Activated gamma-delta T cell treated with Interleukin-2 at 50 U/mL for 16 hours (primary cell): ENCODE data around the gene TEX53.

Experiments
- DNase-seq: peaks from one replicate; pipeline ENCODE4 v3.0.0-alpha.2; 2020

TEX53 gene

GRCh38 chr9:114657705-114658104 lies at the start of gene TEX53:
Gene TEX53 (minus strand): TSS chr9:114657805. CDS start chr9:114657774, 31 bp downstream.
- no peak for DNase-seq

GRCh38 chr9:114706711-114707110 lies 49.1 kb upstream of the TEX53 start:
- no peak for DNase-seq

GRCh38 chr9:114701988-114702387 lies 44.4 kb upstream of the TEX53 start:
- DNase-seq = no peak

GRCh38 chr9:114697951-114698351 lies 40.3 kb upstream of the TEX53 start:
- DNase-seq = no peak

GRCh38 chr9:114696814-114697544 lies 39.4 kb upstream of the TEX53 start:
- DNase-seq = no peak

- DNase-seq = no peak
Measured at GRCh38 chr9:114695948-114696347, 38.3 kb upstream of the TEX53 start.

- DNase-seq = no peak
Measured at GRCh38 chr9:114694719-114695269, 37.2 kb upstream of the TEX53 start.

- DNase-seq = no peak
Measured at GRCh38 chr9:114694146-114694545, 36.5 kb upstream of the TEX53 start.

GRCh38 chr9:114693248-114693855 lies 35.7 kb upstream of the TEX53 start:
- no peak for DNase-seq

GRCh38 chr9:114691956-114692295 lies 34.3 kb upstream of the TEX53 start:
- no peak for DNase-seq

GRCh38 chr9:114691046-114691955 lies 33.7 kb upstream of the TEX53 start:
- peak; percentile 62 for DNase-seq

GRCh38 chr9:114690308-114690707 lies 32.7 kb upstream of the TEX53 start:
- DNase-seq = no peak

GRCh38 chr9:114689813-114690212 lies 32.2 kb upstream of the TEX53 start:
- no peak for DNase-seq

GRCh38 chr9:114688909-114689610 lies 31.5 kb upstream of the TEX53 start:
- no peak for DNase-seq

- no peak for DNase-seq
Measured at GRCh38 chr9:114688379-114688778, 30.8 kb upstream of the TEX53 start.

- no peak for DNase-seq
Measured at GRCh38 chr9:114687034-114687433, 29.4 kb upstream of the TEX53 start.

GRCh38 chr9:114685951-114686350 lies 28.3 kb upstream of the TEX53 start:
- DNase-seq = no peak

GRCh38 chr9:114684036-114684435 lies 26.4 kb upstream of the TEX53 start:
- no peak for DNase-seq

- no peak for DNase-seq
Measured at GRCh38 chr9:114682846-114683245, 25.2 kb upstream of the TEX53 start.

- peak; percentile 80 for DNase-seq
Measured at GRCh38 chr9:114681594-114682332, 24.2 kb upstream of the TEX53 start, which contains the start of gene TEX48. Gene TEX48 (minus strand): TSS chr9:114682192. CDS start chr9:114671723, 10,469 bp downstream.

- no peak for DNase-seq
Measured at GRCh38 chr9:114680259-114681001, 22.8 kb upstream of the TEX53 start.
